Breast epithelium (tissue), 4 donors: ENCODE data around the gene HAUS5. TPM values are rescaled to one million over a fixed set of nuclear protein-coding genes. Genes with fewer than 3 reads are reported as not detected.
A peak's percentile ranks its signal among the peaks of the same experiment; 100 is the strongest.

ENCODE experiments used
- DNase-seq, 2 donors: peaks; one replicate each; pipeline ENCODE4 v3.0.0-alpha.2; 2019; ENCODE audit warnings: low spot score in 2 of 2
- H3K27ac ChIP-seq, 2 donors: fragments of 200-600 bp; sonication (generic) in 1 of 2; one replicate each; pipeline ENCODE4 v1.5.1; 2016 to 2019; ENCODE audit warnings: mild to moderate bottlenecking in 1 of 2
- H3K27me3 ChIP-seq, 2 donors: fragments of 200-600 bp; sonication (generic) in 1 of 2; one replicate each; pipeline versions ENCODE4 v1.5.1 to v1.6.0; 2017 to 2019; ENCODE audit warnings: control low read depth in 1 of 2, mild to moderate bottlenecking in 1 of 2
- H3K36me3 ChIP-seq: fragments of 200-600 bp; one replicate; pipeline ENCODE4 v1.5.1; 2019
- H3K4me1 ChIP-seq, 2 donors: fragments of 200-600 bp; sonication (generic); one replicate each; pipeline ENCODE4 v1.5.1; 2016 to 2019; ENCODE audit warnings: control low read depth in 1 of 2
- H3K4me3 ChIP-seq, 3 donors: fragments of 200-600 bp; sonication (generic); 1 replicate in 2 of 3; 2 replicates in 1 of 3; pipeline ENCODE4 v1.5.1; 2016 to 2019; ENCODE audit warnings: mild to moderate bottlenecking in 3 of 3, moderate library complexity in 2 of 3
- H3K9me3 ChIP-seq, 2 donors: fragments of 200-600 bp; sonication (generic) in 1 of 2; one replicate each; pipeline ENCODE4 v1.5.1; 2016 to 2019; ENCODE audit warnings: control low read depth in 1 of 2
- CTCF ChIP-seq, 3 donors: fragments of 450-650 bp; IDR thresholded peaks; one replicate each; pipeline ENCODE4 v1.5.1; 2016 to 2017; ENCODE audit warnings: antibody characterized with exemption in 3 of 3, mild to moderate bottlenecking in 3 of 3, moderate library complexity in 3 of 3
- POLR2A ChIP-seq: fragments of 450-650 bp; IDR thresholded peaks from one replicate; pipeline ENCODE4 v1.6.1; 2016; ENCODE audit warnings: antibody characterized with exemption, mild to moderate bottlenecking, moderate library complexity
- POLR2AphosphoS5 ChIP-seq, 3 donors: sonication (generic); formaldehyde crosslinking; IDR thresholded peaks; one replicate each; pipeline ENCODE4 v1.6.1; 2017; ENCODE audit warnings: antibody characterized with exemption in 3 of 3
- intact Hi-C: fragments of 100-400 bp; cut with DNase I; formaldehyde crosslinking; loops from one replicate; pipeline ENCODE4 v1.15.1; 2023; ENCODE audit warnings: low total_unique reads
- total RNA-seq, 3 donors: library from RNA; depleted of rRNA; stranded (reverse); fragments of >200 nt; gene quantifications; one replicate each; pipeline ENCODE4 v1.1.0, GENCODE V29; 2016

The HAUS5 gene
- total RNA-seq, 3 donors from 2014 or later: 5.9 to 13.0 (median 9.5) TPM

DNA sequence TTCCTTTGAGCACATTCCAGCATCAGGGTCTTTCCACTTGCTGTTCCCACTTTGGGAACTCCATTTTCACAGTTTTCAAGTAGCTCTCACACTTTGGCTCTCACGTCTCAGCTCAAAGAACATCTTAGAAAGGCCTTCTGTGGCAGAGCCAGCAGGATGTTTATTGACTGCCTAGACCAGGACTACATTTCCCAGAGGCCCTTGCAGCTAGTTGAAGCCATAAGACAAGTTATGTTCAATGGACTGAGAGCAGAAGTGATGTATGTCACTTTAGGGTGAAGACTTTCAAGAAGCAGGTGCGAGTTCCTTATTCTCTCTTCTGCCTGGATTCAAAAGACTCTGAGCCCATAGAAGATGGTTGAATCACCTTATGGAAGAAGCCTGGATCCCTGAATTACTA lies 4.3 kb upstream of the HAUS5 start:
- intact Hi-C loops: no loop called here
- Histone ChIP-seq H3K9me3 (no peaks in the 10 kb centered on the region), H3K36me3 (no peaks in the 10 kb centered on the region), H3K27me3 (no peaks in the 10 kb centered on the region), H3K4me1 (peaks cover 0 to 4% of the 10 kb centered on the region in 2 donors), H3K4me3 (no peak overlapping the region), H3K27ac (no peak overlapping the region)
- no peak for DNase-seq
- TF ChIP-seq CTCF (IDR thresholded peaks at IDR 0.05) (no peak), POLR2A (no peak), POLR2AphosphoS5 (IDR thresholded peaks at IDR 0.05) (no peak)

DNA sequence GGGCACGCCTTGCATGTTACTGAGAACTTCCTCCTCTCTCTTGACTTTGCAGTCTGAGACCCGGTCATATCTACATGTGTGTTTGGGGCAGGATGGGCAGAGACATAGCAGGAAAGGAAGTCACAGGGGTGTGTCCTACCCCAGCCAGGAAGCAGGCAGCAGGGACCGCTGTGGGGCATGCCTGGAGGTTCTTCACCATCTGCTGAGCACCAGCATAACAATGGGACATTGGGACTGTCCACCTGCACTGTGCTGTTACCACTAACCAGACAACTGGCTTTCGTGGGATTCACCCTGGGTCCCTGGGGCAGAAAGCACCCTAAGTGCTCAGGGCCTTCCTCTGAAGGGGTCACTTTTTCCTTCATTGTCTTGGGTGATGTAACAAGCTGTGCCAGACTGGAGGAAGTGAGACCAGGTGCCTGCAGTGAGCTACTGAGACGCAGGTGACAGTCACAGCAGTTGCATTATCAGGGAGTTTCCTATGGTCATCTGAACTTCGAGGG lies 2.6 kb upstream of the HAUS5 start:
- H3K4me3 ChIP-seq: no peak overlapping the region
- H3K9me3 ChIP-seq: no peaks in the 10 kb centered on the region
- DNase-seq: no peak
- H3K4me1 ChIP-seq: peaks cover 0 to 4% of the 10 kb centered on the region in 2 donors
- no peak overlapping the region for H3K27ac ChIP-seq
- intact Hi-C loops: no loop called here
- no peaks in the 10 kb centered on the region for H3K36me3 ChIP-seq
- no peak for TF ChIP-seq POLR2AphosphoS5 (IDR thresholded peaks at IDR 0.05)
- TF ChIP-seq CTCF (IDR thresholded peaks at IDR 0.05): no peak
- no peaks in the 10 kb centered on the region for H3K27me3 ChIP-seq

DNA sequence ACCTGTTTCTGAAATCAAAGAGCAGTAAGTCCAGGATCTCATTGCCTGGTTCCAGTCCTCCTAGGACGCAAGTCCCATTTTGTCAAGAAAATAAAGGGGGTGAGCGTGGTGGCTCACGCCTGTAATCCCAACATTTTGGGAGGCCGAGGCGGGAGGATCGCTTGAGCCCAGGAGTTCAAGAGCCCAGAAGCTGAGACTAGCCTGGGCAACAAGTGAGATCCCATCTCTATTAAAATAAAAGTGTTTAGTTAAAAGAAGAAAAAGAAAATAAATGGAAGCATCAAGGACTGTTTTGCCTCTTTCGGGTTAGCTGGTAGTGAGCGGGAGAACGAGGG lies 344 bp upstream of the HAUS5 start:
- Histone ChIP-seq H3K4me1 (peaks cover 0 to 4% of the 10 kb centered on the region in 2 donors), H3K9me3 (no peaks in the 10 kb centered on the region), H3K4me3 (peak overlapping the region; percentile 73 to 85 (median 81)), H3K27me3 (no peaks in the 10 kb centered on the region), H3K27ac (peak overlapping the region in 1 of 2 donors; percentile 86), H3K36me3 (no peaks in the 10 kb centered on the region)
- intact Hi-C loops: no loop called here
- TF ChIP-seq POLR2A (no peak), POLR2AphosphoS5 (IDR thresholded peaks at IDR 0.05) (no peak), CTCF (IDR thresholded peaks at IDR 0.05) (no peak)
- no peak for DNase-seq

- Histone ChIP-seq H3K9me3 (no peaks in the 10 kb centered on the region), H3K36me3 (no peaks in the 10 kb centered on the region), H3K4me3 (no peak overlapping the region), H3K27ac (no peak overlapping the region), H3K4me1 (peaks cover 0 to 4% of the 10 kb centered on the region in 2 donors), H3K27me3 (no peaks in the 10 kb centered on the region)
- TF ChIP-seq POLR2AphosphoS5 (IDR thresholded peaks at IDR 0.05) (no peak), POLR2A (no peak), CTCF (IDR thresholded peaks at IDR 0.05) (no peak)
- DNase-seq: no peak
- intact Hi-C loops: no loop called here
Measured at GRCh38 chr19:35613574-35613973, 1.0 kb downstream of the HAUS5 start.

GRCh38 chr19:35615036-35615435 lies 2.5 kb downstream of the HAUS5 start:
- no peak overlapping the region for H3K27ac ChIP-seq
- H3K9me3 ChIP-seq: no peaks in the 10 kb centered on the region
- intact Hi-C loops: no loop called here
- DNase-seq: no peak
- no peaks in the 10 kb centered on the region for H3K27me3 ChIP-seq
- TF ChIP-seq POLR2AphosphoS5 (IDR thresholded peaks at IDR 0.05) (no peak), POLR2A (no peak), CTCF (IDR thresholded peaks at IDR 0.05) (no peak)
- H3K36me3 ChIP-seq: no peaks in the 10 kb centered on the region
- H3K4me3 ChIP-seq: no peak overlapping the region
- peaks cover 0 to 4% of the 10 kb centered on the region in 2 donors for H3K4me1 ChIP-seq
